K562 (cell line): Measurements from ENCODE around the gene PTPRR. TPM values are rescaled to one million over a fixed set of nuclear protein-coding genes. Genes with fewer than 3 reads are reported as not detected.
A peak's percentile ranks its signal among the peaks of the same experiment; 100 is the strongest.

Source experiments
- ATAC-seq: fragments of 200-7000 bp; cut with Tn5 transposase; 3 replicates; pipeline ENCODE4 v1.9.1; 2020; ENCODE audit warnings: moderate library complexity
- BruUV-seq: library from RNA; stranded (reverse); fragments of 400-500 nt; replicated peaks from 2 replicates; lab custom pipeline; 2021; lab: Mats Ljungman, UMichigan
- CTCF ChIA-PET: fragments of 300-600 bp; formaldehyde crosslinking; extraction: SDS; loops from one replicate; lab custom pipeline; 2021; ENCODE audit warnings: low intra/inter-chr PET ratio; lab: Yijun Ruan, JAX
- POLR2A ChIA-PET: fragments of 300-600, 350-650 bp; sonication (Branson Sonifier 250); formaldehyde crosslinking; extraction: SDS; loops from one replicate; lab custom pipeline; 2021; ENCODE audit warnings: antibody characterized with exemption, inconsistent platforms; lab: Yijun Ruan, JAX
- DNase-seq, 4 experiments: peaks; one replicate each; pipeline versions ENCODE4 v3.0.0 to v3.0.0-alpha.2; 2011 to 2018; ENCODE audit warnings: low spot score in 3 of 4, mixed read lengths in 3 of 4; ENCODE audit errors: extremely low read depth in 1 of 4
- FAIRE-seq: peaks from 2 replicates; lab custom pipeline; 2011; peaks lifted over from hg19 to GRCh38; lab: Jason Lieb, UNC
- H2AFZ ChIP-seq: 2 replicates; pipeline ENCODE4 v1.6.0; 2011; ENCODE audit warnings: low read depth, low read length, control low read depth, inconsistent platforms
- H3K27ac ChIP-seq: fragments of 200-600 bp; 3 replicates; pipeline ENCODE4 v1.8.0; 2011; ENCODE audit warnings: low read depth, mild to moderate bottlenecking, control low read depth, inconsistent platforms, low read length, moderate library complexity, mixed read lengths; ENCODE audit errors: extremely low read depth
- H3K27me3 ChIP-seq, 2 experiments: fragments of 300-600 bp in 1 of 2; 2 replicates in 1 of 2; 3 replicates in 1 of 2; pipeline versions ENCODE4 v1.6.0 to v1.8.0; 2011; ENCODE audit warnings: inconsistent platforms in 2 of 2, low read length in 2 of 2, mild to moderate bottlenecking in 1 of 2, mixed read lengths in 1 of 2, moderate library complexity in 1 of 2; ENCODE audit not compliant: control insufficient read depth in 2 of 2, insufficient read depth in 2 of 2
- H3K36me3 ChIP-seq: fragments of 300-600 bp; 3 replicates; pipeline ENCODE4 v1.8.0; 2011; ENCODE audit warnings: mild to moderate bottlenecking, low read length, inconsistent platforms; ENCODE audit not compliant: control insufficient read depth, insufficient read depth
- H3K4me1 ChIP-seq, 2 experiments: fragments of 200-600 bp in 1 of 2; replicated peaks in 1 of 2; 2 replicates in 1 of 2; 3 replicates in 1 of 2; pipeline versions ENCODE4 v1.5.1 to v1.8.0; 2011; ENCODE audit warnings: inconsistent platforms in 2 of 2, low read length in 2 of 2, mild to moderate bottlenecking in 1 of 2, mixed read lengths in 1 of 2, moderate library complexity in 1 of 2; ENCODE audit not compliant: control insufficient read depth in 2 of 2, insufficient read depth in 2 of 2
- H3K4me2 ChIP-seq: 2 replicates; pipeline ENCODE4 v1.6.1; 2011; ENCODE audit warnings: low read length, control low read depth, inconsistent platforms, mixed read lengths; ENCODE audit not compliant: insufficient read depth
- H3K4me3 ChIP-seq: fragments of 200-600 bp; sonication (generic), shearing (Covaris generic); 2 replicates; pipeline ENCODE4 v1.5.1; 2016; ENCODE audit warnings: control low read depth, inconsistent platforms
- H3K79me2 ChIP-seq: fragments of 200-600 bp; 3 replicates; pipeline ENCODE4 v1.8.0; 2011; ENCODE audit warnings: low read length, inconsistent platforms; ENCODE audit not compliant: control insufficient read depth, insufficient read depth
- H3K9ac ChIP-seq, 2 experiments: 2 replicates each; pipeline versions ENCODE4 v1.6.0 to v1.6.1; 2011; ENCODE audit warnings: low read depth in 2 of 2, low read length in 2 of 2, control low read depth in 1 of 2, inconsistent platforms in 1 of 2, mild to moderate bottlenecking in 1 of 2, mixed read lengths in 1 of 2; ENCODE audit not compliant: insufficient read depth in 1 of 2
- H3K9me1 ChIP-seq: one replicate; pipeline ENCODE4 v1.6.0; 2011; ENCODE audit warnings: inconsistent platforms, mild to moderate bottlenecking, low read length, moderate library complexity; ENCODE audit not compliant: control insufficient read depth, insufficient read depth
- H3K9me3 ChIP-seq: replicated peaks from 2 replicates; pipeline ENCODE4 v1.5.1; 2011; ENCODE audit warnings: low read depth, low read length, inconsistent platforms; ENCODE audit not compliant: control insufficient read depth, insufficient read depth
- H4K20me1 ChIP-seq: replicated peaks from 2 replicates; pipeline ENCODE4 v1.6.1; 2011; ENCODE audit warnings: low read length, inconsistent platforms, mixed read lengths; ENCODE audit not compliant: control insufficient read depth, insufficient read depth
- CHCHD3 ChIP-seq: fragments of 250-450 bp; sonication (Bioruptor Pico); IDR thresholded peaks from 2 replicates; pipeline ENCODE4 v2.1.2; 2022; ENCODE audit warnings: mild to moderate bottlenecking
- CREB5 ChIP-seq: fragments of 250-450 bp; sonication (Bioruptor Pico); IDR thresholded peaks from 2 replicates; pipeline ENCODE4 v1.5.0; 2020; ENCODE audit warnings: mild to moderate bottlenecking
- KAT7 ChIP-seq: sonication (generic); formaldehyde crosslinking; IDR thresholded peaks from 2 replicates; pipeline ENCODE4 v1.8.0; 2022; ENCODE audit warnings: missing genetic modification reagents, mild to moderate bottlenecking, borderline replicate concordance
- KLF10 ChIP-seq: fragments of 250-450 bp; sonication (Bioruptor Pico); IDR thresholded peaks from 2 replicates; pipeline ENCODE4 v1.6.1; 2021; ENCODE audit warnings: matching md5 sums
- MECOM ChIP-seq: fragments of 250-450 bp; sonication (Bioruptor Pico); IDR thresholded peaks from 2 replicates; pipeline ENCODE4 v1.8.0; 2022; ENCODE audit warnings: inconsistent platforms
- THRAP3 ChIP-seq: fragments of 450-650 bp; IDR thresholded peaks from 2 replicates; pipeline ENCODE4 v1.6.1; 2016; ENCODE audit warnings: mild to moderate bottlenecking, inconsistent platforms, borderline replicate concordance
- ZNF699 ChIP-seq: fragments of 250-450 bp; sonication (Bioruptor Pico); IDR thresholded peaks from 2 replicates; pipeline ENCODE4 v1.8.0; 2021; ENCODE audit warnings: mild to moderate bottlenecking, moderate library complexity; ENCODE audit not compliant: insufficient replicate concordance
- WGBS: fragments of 100-300 bp; shearing (Covaris generic); methylation state at CpG from one replicate; pipeline ENCODE4 v1.1.6; 2016; ENCODE audit warnings: low coverage, mixed read lengths; ENCODE audit not compliant: insufficient coverage; ENCODE audit errors: missing lambda C conversion rate; 5-methylcytosine and 5-hydroxymethylcytosine counted together
- in situ Hi-C: fragments of 300-500 bp; cut with MboI; formaldehyde crosslinking; loops from 4 replicates; pipeline ENCODE4 v1.15.0; 2018; ENCODE audit warnings: inconsistent platforms, mixed read lengths
- intact Hi-C: fragments of 100-400 bp; cut with micrococcal nuclease; formaldehyde crosslinking; loops from 2 replicates; pipeline ENCODE4 v1.14.2; 2022
- polyA plus RNA-seq, 8 experiments: library from polyadenylated mRNA; depleted of rRNA in 4 of 8; stranded (reverse) in 5 of 8; unstranded in 3 of 8; fragments of >200 nt; fragmentation: Nextera tagmentation in 2 of 8; fragmentation: Illumina TruSeq in 1 of 8; extraction: Ambion mirVana in 2 of 8; extraction: Trizol in 1 of 8; gene quantifications; 2 replicates each; pipeline versions ENCODE4 v1.2.1 to v1.2.3, GENCODE V29; 2011 to 2014; ENCODE audit warnings: inconsistent platforms in 1 of 8, missing spikeins in 1 of 8
- total RNA-seq, 7 experiments: library from RNA; depleted of rRNA in 6 of 7; stranded (reverse); fragments of >200 nt in 6 of 7; fragmentation: Illumina TruSeq in 2 of 7; extraction: Trizol in 2 of 7; gene quantifications; 2 replicates each; pipeline versions ENCODE4 v1.2.1 to v1.2.3, GENCODE V29; 2011 to 2021; ENCODE audit warnings: low replicate concordance in 1 of 7
- TF ChIP-seq, protein P1 (sequence below), 2 experiments: fragments of 200-800 bp in 1 of 2; sonication (Bioruptor generic) in 1 of 2; sonication (generic) in 1 of 2; formaldehyde crosslinking in 1 of 2; IDR thresholded peaks in 1 of 2; conservative IDR thresholded peaks in 1 of 2; 2 replicates each; pipeline versions ENCODE4 v1.5.0 to v1.6.1; 2016 to 2020; ENCODE audit warnings: missing compliant biosample characterization in 1 of 2, missing genetic modification characterization in 1 of 2, missing genetic modification reagents in 1 of 2
- TF ChIP-seq, protein P2 (sequence below), 2 experiments: fragments of 450-650 bp in 1 of 2; sonication (generic) in 1 of 2; formaldehyde crosslinking in 1 of 2; IDR thresholded peaks in 1 of 2; conservative IDR thresholded peaks in 1 of 2; 2 replicates each; pipeline versions ENCODE4 v1.6.1 to v1.8.1; 2016 to 2023; ENCODE audit warnings: mild to moderate bottlenecking in 2 of 2, moderate library complexity in 2 of 2, inconsistent platforms in 1 of 2, missing genetic modification reagents in 1 of 2

Gene PTPRR
- total and polyA plus RNA-seq, 9 of the 15 experiments (the other 6 are each of a cell fraction or from before 2014, with no cell fraction given): 6.6 to 41.7 (median 12.3) TPM

- H3K27ac ChIP-seq: no peak overlapping the region
- CTCF ChIA-PET: no interaction called here
Observed at GRCh38 chr12:70880744-70881143, 39.8 kb downstream of the PTPRR start.

GRCh38 chr12:70876952-70877351 lies 43.6 kb downstream of the PTPRR start:
- Histone ChIP-seq H4K20me1 (no peaks in the 10 kb centered on the region), H3K27ac (no peak overlapping the region), H3K4me1 (no peaks in the 10 kb centered on the region), H3K4me3 (no peak overlapping the region), H3K9ac (no peak overlapping the region), H3K9me3 (no peaks in the 10 kb centered on the region), H3K9me1 (no peaks in the 10 kb centered on the region), H3K4me2 (no peak overlapping the region), H3K79me2 (no peaks in the 10 kb centered on the region), H3K27me3 (no peaks in the 10 kb centered on the region), H2AFZ (no peak overlapping the region), H3K36me3 (no peaks in the 10 kb centered on the region)
- intact Hi-C loops: no loop called here
- TF ChIP-seq CREB5 (no peak), MECOM (CRISPR knock-in tag) (no peak), KLF10 (no peak), ZNF699 (CRISPR knock-in tag) (no peak), THRAP3 (no peak)
- TF ChIP-seq, protein P1, sequence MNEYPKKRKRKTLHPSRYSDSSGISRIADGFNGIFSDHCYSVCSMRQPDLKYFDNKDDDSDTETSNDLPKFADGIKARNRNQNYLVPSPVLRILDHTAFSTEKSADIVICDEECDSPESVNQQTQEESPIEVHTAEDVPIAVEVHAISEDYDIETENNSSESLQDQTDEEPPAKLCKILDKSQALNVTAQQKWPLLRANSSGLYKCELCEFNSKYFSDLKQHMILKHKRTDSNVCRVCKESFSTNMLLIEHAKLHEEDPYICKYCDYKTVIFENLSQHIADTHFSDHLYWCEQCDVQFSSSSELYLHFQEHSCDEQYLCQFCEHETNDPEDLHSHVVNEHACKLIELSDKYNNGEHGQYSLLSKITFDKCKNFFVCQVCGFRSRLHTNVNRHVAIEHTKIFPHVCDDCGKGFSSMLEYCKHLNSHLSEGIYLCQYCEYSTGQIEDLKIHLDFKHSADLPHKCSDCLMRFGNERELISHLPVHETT (CRISPR knock-in tag; conservative IDR thresholded peaks at IDR 0.05 in 1 of 2, IDR thresholded peaks at IDR 0.05 in 1 of 2): no peak
- POLR2A ChIA-PET: no interaction called here
- DNase-seq (no peak), FAIRE-seq (no peak), ATAC-seq (no peak)
- CTCF ChIA-PET: no interaction called here
- WGBS: 3% methylated on average over 3 of the region's 3 CpGs
- BruUV-seq: no TSS peak
- in situ Hi-C loops: no loop called here

More at GRCh38 chr12:70880744-70881143, 39.8 kb downstream of the PTPRR start:
- FAIRE-seq (no peak), DNase-seq (no peak), ATAC-seq (no peak)
- Histone ChIP-seq H3K4me2 (no peak overlapping the region), H2AFZ (no peak overlapping the region), H3K4me1 (no peaks in the 10 kb centered on the region), H3K9ac (no peak overlapping the region), H3K27me3 (no peaks in the 10 kb centered on the region; a peak in 1 of 5 replicates), H4K20me1 (no peaks in the 10 kb centered on the region), H3K36me3 (no peaks in the 10 kb centered on the region), H3K79me2 (no peaks in the 10 kb centered on the region), H3K4me3 (no peak overlapping the region), H3K9me3 (no peaks in the 10 kb centered on the region), H3K9me1 (no peaks in the 10 kb centered on the region)
- in situ Hi-C loops (no loop called here), intact Hi-C loops (no loop called here)
- no TSS peak for BruUV-seq
- 15% methylated on average over 1 of the region's 1 CpG for WGBS
- POLR2A ChIA-PET: no interaction called here
- no peak for TF ChIP-seq CHCHD3 (CRISPR knock-in tag)
- TF ChIP-seq KAT7 (CRISPR knock-in tag): no peak
- TF ChIP-seq, protein P2, sequence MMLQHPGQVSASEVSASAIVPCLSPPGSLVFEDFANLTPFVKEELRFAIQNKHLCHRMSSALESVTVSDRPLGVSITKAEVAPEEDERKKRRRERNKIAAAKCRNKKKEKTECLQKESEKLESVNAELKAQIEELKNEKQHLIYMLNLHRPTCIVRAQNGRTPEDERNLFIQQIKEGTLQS (IDR thresholded peaks at IDR 0.05): peak; percentile 70
- TF ChIP-seq, protein P2 (CRISPR knock-in tag; conservative IDR thresholded peaks at IDR 0.05): no peak
